ENCODE data around the gene SMURF2. TPM values are rescaled to one million over a fixed set of nuclear protein-coding genes. Genes with fewer than 3 reads are reported as not detected.
"Not testable (repeated sequence)": the region's sequence is repeated elsewhere in the genome, so short reads cannot be mapped to it uniquely, and the experiment has no call there.

Gene SMURF2
- polyA plus RNA-seq, 3 donors: 4.0 to 13.0 (median 8.7) TPM

- 83 to 94% (median 93%) methylated on average over 2 of the region's 2 CpGs for WGBS, 3 donors
- not testable (repeated sequence) for H3K27ac ChIP-seq (ENCODE audit: low read depth, low read length)
Measured at GRCh38 chr17:64610244-64610643, 51.9 kb downstream of the SMURF2 start.

- WGBS, 3 donors: 76 to 85% (median 81%) methylated on average over 2 of the region's 2 CpGs
- H3K27ac ChIP-seq (ENCODE audit: low read depth, low read length): no peak overlapping the region
Measured at GRCh38 chr17:64608571-64608981, 53.5 kb downstream of the SMURF2 start.

GRCh38 chr17:64607862-64608565 lies 54.1 kb downstream of the SMURF2 start:
- 72 to 90% (median 84%) methylated on average over 2 of the region's 2 CpGs for WGBS, 3 donors

GRCh38 chr17:64604532-64604931 lies 57.6 kb downstream of the SMURF2 start:
- WGBS, 3 donors: 78 to 92% (median 79%) methylated on average over 12 of the region's 12 CpGs
- H3K27ac ChIP-seq (ENCODE audit: low read depth, low read length): not testable (repeated sequence)

More at GRCh38 chr17:64607862-64608565, 54.1 kb downstream of the SMURF2 start:
- no peak overlapping the region for H3K27ac ChIP-seq (ENCODE audit: low read depth, low read length)

GRCh38 chr17:64603987-64604386 lies 58.1 kb downstream of the SMURF2 start:
- 66 to 83% (median 83%) methylated on average over 1 of the region's 1 CpG for WGBS, 3 donors

GRCh38 chr17:64599827-64600226 lies 62.3 kb downstream of the SMURF2 start:
- no peak overlapping the region for H3K27ac ChIP-seq (ENCODE audit: low read depth, low read length)
- WGBS, 3 donors: 79 to 91% (median 88%) methylated on average over 1 of the region's 1 CpG

More at GRCh38 chr17:64603987-64604386, 58.1 kb downstream of the SMURF2 start:
- no peak overlapping the region for H3K27ac ChIP-seq (ENCODE audit: low read depth, low read length)

GRCh38 chr17:64599187-64599676 lies 62.9 kb downstream of the SMURF2 start:
- whole genome bisulfite sequencing, 3 donors: 45 to 73% (median 61%) methylated on average over 10 of the region's 10 CpGs
- no peak overlapping the region for H3K27ac ChIP-seq (ENCODE audit: low read depth, low read length)

GRCh38 chr17:64598672-64599071 lies 63.4 kb downstream of the SMURF2 start:
- WGBS, 3 donors: 68 to 81% (median 71%) methylated on average over 2 of the region's 2 CpGs
- no peak overlapping the region for H3K27ac ChIP-seq (ENCODE audit: low read depth, low read length)

GRCh38 chr17:64596988-64597387 lies 65.1 kb downstream of the SMURF2 start:
- WGBS, 3 donors: 89 to 96% (median 92%) methylated on average over 1 of the region's 1 CpG
- H3K27ac ChIP-seq (ENCODE audit: low read depth, low read length): no peak overlapping the region

GRCh38 chr17:64596439-64596838 lies 65.7 kb downstream of the SMURF2 start:
- WGBS, 3 donors: 46 to 75% (median 61%) methylated on average over 2 of the region's 2 CpGs
- H3K27ac ChIP-seq (ENCODE audit: low read depth, low read length): no peak overlapping the region

- no peak overlapping the region for H3K27ac ChIP-seq (ENCODE audit: low read depth, low read length)
- WGBS, 3 donors: 93 to 97% (median 94%) methylated on average over 1 of the region's 1 CpG
Measured at GRCh38 chr17:64591944-64592343, 70.2 kb downstream of the SMURF2 start.

- 96 to 98% (median 97%) methylated on average over 2 of the region's 2 CpGs for WGBS, 3 donors
- H3K27ac ChIP-seq (ENCODE audit: low read depth, low read length): no peak overlapping the region
Measured at GRCh38 chr17:64585146-64585545, 77.0 kb downstream of the SMURF2 start.

- H3K27ac ChIP-seq (ENCODE audit: low read depth, low read length): no peak overlapping the region
- WGBS, 3 donors: 87 to 94% (median 92%) methylated on average over 3 of the region's 3 CpGs
Measured at GRCh38 chr17:64583038-64583437, 79.1 kb downstream of the SMURF2 start.

- H3K27ac ChIP-seq (ENCODE audit: low read depth, low read length): no peak overlapping the region
- WGBS, 3 donors: 74 to 82% (median 75%) methylated on average over 7 of the region's 7 CpGs
Measured at GRCh38 chr17:64580384-64581315, 81.5 kb downstream of the SMURF2 start.

GRCh38 chr17:64579917-64580316 lies 82.2 kb downstream of the SMURF2 start:
- no peak overlapping the region for H3K27ac ChIP-seq (ENCODE audit: low read depth, low read length)
- WGBS, 3 donors: 74 to 92% (median 88%) methylated on average over 1 of the region's 1 CpG

GRCh38 chr17:64577025-64577424 lies 85.1 kb downstream of the SMURF2 start:
- not testable (repeated sequence) for H3K27ac ChIP-seq (ENCODE audit: low read depth, low read length)
- 95 to 97% (median 97%) methylated on average over 4 of the region's 4 CpGs for WGBS, 3 donors

GRCh38 chr17:64575431-64575830 lies 86.7 kb downstream of the SMURF2 start:
- H3K27ac ChIP-seq (ENCODE audit: low read depth, low read length): no peak overlapping the region
- 97 to 100% (median 99%) methylated on average over 3 of the region's 3 CpGs for WGBS, 3 donors

- H3K27ac ChIP-seq (ENCODE audit: low read depth, low read length): no peak overlapping the region
- WGBS, 3 donors: 89 to 93% (median 93%) methylated on average over 1 of the region's 1 CpG
Measured at GRCh38 chr17:64574646-64575045, 87.5 kb downstream of the SMURF2 start.

- no peak overlapping the region for H3K27ac ChIP-seq (ENCODE audit: low read depth, low read length)
Measured at GRCh38 chr17:64573214-64573613, 88.9 kb downstream of the SMURF2 start.

Measured in adipose tissue (tissue), 3 donors.